T47D (cell line): ENCODE data around the gene STAT4.

Source experiments
- DNase-seq, 2 experiments: peaks; one replicate each; pipeline versions ENCODE4 v3.0.0 to v3.0.0-alpha.2; 2011 to 2012; ENCODE audit warnings: low read depth in 1 of 2, low spot score in 1 of 2
- JUND ChIP-seq: IDR thresholded peaks from 2 replicates; pipeline ENCODE4 v1.6.1; 2012; ENCODE audit warnings: low read depth
- in situ Hi-C: cut with HindIII; loops from 2 replicates; pipeline ENCODE4 v1.10.0; 2016; ENCODE audit warnings: low sequenced_read_pairs, low pct_unique_long_range_greater_than_20kb

Gene STAT4

DNA sequence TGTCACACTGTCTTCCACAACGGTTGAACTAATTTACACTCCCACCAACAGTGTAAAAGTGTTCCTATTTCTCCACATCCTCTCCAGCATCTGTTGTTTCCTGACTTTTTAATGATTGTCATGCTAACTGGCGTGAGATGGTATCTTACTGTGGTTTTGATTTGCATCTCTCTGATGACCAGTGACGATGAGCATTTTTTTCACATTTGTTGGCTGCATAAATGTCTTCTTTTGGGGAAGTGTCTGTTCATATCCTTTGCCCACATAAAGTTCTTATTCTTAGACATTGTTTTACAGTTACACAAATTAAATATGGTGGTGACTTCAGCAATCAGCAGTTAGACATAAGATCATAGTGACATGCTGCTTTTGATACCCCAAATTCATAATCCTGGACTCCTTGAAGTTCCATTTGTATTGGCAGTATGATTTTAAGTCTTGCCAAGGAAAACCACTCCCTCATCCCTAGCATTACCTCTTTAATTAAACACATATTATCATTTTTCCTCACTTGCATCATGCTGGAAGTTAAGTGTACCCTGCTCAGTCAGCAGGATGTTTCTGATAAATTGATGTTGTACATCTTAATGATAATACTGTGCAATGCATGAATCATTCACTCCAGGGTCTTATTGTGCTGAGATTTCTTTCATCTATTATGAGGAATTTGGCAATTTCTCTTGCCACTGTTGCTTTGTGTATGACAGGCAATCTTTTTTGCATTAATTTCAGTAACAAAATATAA lies 69.2 kb downstream of the STAT4 start:
- TF ChIP-seq JUND: no peak
- in situ Hi-C loops: no loop called here
- DNase-seq: no peak

- in situ Hi-C loops: no loop called here
- TF ChIP-seq JUND: no peak
- DNase-seq: no peak
Observed at GRCh38 chr2:191078165-191078867, 72.5 kb downstream of the STAT4 start.

DNA sequence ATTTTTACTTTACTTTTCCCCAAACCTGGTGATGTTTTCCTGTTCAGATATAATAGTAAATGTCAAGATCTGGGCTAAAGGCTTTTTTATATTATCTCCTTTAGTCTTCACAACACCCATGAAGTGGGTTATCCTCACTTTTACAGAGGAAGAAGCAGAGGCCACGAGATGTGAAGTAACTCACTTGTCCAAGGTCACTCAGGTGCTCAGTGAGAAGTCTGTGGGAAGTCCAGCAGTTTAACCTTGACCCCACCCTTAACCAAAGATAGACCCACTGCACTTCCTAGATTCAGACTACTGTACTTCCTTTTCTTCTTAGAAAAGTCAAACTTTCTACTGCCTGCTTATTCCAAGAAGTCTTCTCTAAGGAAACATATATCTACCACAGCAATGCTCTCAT lies 80.5 kb downstream of the STAT4 start:
- in situ Hi-C loops: no loop called here
- no peak for TF ChIP-seq JUND

GRCh38 chr2:191069606-191070005 lies 81.2 kb downstream of the STAT4 start:
- TF ChIP-seq JUND: no peak
- in situ Hi-C loops: no loop called here
- no peak for DNase-seq

More for the DNA sequence above, 80.5 kb downstream of the STAT4 start:
- DNase-seq: no peak

DNA sequence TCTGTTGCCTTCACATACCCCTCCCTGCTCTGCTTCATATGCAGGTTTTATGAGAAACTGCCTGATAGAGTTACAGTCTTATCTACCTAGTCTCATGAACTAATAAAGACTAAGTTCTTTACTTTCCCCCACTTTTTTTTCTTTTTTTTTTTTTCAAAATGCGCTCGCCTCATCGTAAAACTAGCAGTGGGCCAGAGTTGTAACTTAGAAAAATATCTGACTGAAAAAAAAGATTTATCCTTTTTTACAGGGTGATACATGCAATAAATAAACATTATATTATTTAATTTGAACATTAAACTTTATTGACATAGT lies 83.9 kb downstream of the STAT4 start:
- no peak for DNase-seq
- in situ Hi-C loops: no loop called here
- TF ChIP-seq JUND: no peak

- no peak for DNase-seq
- no peak for TF ChIP-seq JUND
- in situ Hi-C loops: no loop called here
Observed at GRCh38 chr2:191066197-191066918, 84.4 kb downstream of the STAT4 start.

DNA sequence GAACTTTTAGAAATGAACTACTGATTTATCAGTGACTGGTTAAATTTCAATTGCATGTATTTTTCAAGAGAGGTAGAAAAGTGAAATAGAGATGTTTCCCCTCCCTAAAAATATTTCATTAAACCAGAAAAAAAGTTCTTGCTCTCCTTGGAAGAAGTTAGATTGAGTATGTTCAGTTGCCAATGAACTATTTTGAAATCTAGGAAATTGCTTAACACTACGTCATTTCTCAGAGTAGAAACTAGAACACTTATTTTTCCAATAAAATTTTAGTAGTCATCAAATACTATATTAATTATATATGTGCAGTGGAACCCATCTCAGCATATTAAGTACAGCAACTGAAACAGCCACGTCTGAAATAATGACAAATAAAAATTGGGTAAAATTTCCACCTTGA lies 85.0 kb downstream of the STAT4 start:
- in situ Hi-C loops: no loop called here
- no peak for TF ChIP-seq JUND
- DNase-seq: no peak

DNA sequence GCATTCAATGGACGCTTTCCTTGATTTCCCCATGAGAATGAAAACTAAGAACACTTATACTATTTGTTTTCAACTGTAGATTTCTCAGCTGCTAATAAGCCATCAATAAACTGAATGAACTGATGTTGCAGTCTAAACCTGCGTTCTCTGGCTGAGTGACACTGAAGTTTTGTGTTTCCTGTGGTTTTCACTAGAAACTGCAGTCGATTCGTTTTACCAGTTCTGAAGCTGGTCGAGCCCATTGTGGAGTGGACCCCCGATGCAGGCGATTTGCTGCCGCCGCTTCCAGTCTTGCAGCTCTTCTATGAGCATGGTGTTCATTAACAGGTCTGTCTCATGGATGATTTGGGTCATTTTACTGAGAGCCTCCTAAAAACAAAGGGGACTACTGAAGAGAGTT lies 86.2 kb downstream of the STAT4 start:
- in situ Hi-C loops: no loop called here
- TF ChIP-seq JUND: no peak
- no peak for DNase-seq

GRCh38 chr2:191063584-191063983 lies 87.2 kb downstream of the STAT4 start:
- in situ Hi-C loops: no loop called here

GRCh38 chr2:191061381-191061980 lies 89.3 kb downstream of the STAT4 start:
- no peak for TF ChIP-seq JUND
- in situ Hi-C loops: no loop called here
- no peak for DNase-seq

More at GRCh38 chr2:191063584-191063983, 87.2 kb downstream of the STAT4 start:
- no peak for TF ChIP-seq JUND
- no peak for DNase-seq

DNA sequence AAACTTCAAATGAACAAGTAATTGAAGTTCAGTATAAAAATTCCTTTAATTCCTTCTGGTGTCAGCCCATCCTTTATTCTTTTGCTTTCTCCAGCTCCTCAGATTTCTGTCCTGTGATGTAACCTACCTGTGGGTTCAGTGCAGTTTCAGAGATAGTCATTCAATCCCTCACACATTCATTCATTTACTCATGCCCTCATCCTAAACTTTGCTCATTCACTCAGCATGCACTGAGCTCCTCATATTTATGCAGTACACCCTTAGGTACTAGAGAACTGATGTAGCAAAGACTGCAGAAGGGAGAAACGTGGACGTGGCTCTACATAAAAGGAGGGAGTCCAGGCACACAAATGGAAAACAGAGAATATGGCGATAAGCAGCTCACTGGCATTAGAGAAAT lies 91.5 kb downstream of the STAT4 start:
- in situ Hi-C loops: no loop called here
- no peak for DNase-seq
- no peak for TF ChIP-seq JUND

- in situ Hi-C loops: no loop called here
- TF ChIP-seq JUND: no peak
- no peak for DNase-seq
Observed at GRCh38 chr2:191056228-191056627, 94.6 kb downstream of the STAT4 start.

DNA sequence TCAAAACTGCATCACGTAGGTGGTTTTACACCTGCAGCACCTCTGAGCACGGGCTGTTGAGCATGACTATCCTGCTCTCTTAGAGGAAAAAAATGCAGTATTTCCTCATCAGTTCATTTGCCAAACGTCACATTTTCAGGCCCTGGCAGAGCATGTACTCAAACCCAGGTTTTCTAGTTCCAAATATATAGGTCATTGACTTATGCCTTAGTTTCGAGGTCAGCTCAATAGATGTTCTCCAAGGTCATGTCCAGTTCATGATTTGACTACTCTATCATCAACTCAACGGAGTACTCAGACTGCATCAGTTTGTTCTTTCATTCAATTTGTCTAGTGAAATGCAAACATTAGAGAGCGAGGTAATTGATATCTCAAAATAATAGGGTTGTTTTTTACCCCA lies 97.5 kb downstream of the STAT4 start:
- in situ Hi-C loops: no loop called here
- no peak for DNase-seq
- no peak for TF ChIP-seq JUND
